Neural crest cell (in vitro differentiated cells): ENCODE measurements around the gene PLXND1. TPM values are rescaled to one million over a fixed set of nuclear protein-coding genes. Genes with fewer than 3 reads are reported as not detected.
A peak's percentile ranks its signal among the peaks of the same experiment; 100 is the strongest.

Experiments
- DNase-seq: peaks from one replicate; pipeline ENCODE4 v3.0.0; 2021; ENCODE audit warnings: low read depth, mixed read lengths, low spot score
- H3K27ac Mint-ChIP-seq: one replicate; pipeline ENCODE4 v1.8.0; 2021; ENCODE audit warnings: mild to moderate bottlenecking, mixed read lengths; ENCODE audit not compliant: unreplicated experiment
- H3K27me3 Mint-ChIP-seq: 2 replicates; pipeline ENCODE4 v1.8.0; 2021; ENCODE audit warnings: low read depth, mild to moderate bottlenecking, mixed read lengths
- H3K36me3 Mint-ChIP-seq: 2 replicates; pipeline ENCODE4 v1.8.0; 2021; ENCODE audit warnings: low read depth, mild to moderate bottlenecking, mixed read lengths
- H3K4me1 Mint-ChIP-seq: 2 replicates; pipeline ENCODE4 v1.8.0; 2021; ENCODE audit warnings: mixed read lengths
- H3K4me3 Mint-ChIP-seq: one replicate; pipeline ENCODE4 v1.8.0; 2021; ENCODE audit warnings: mild to moderate bottlenecking, mixed read lengths
- H3K9me3 Mint-ChIP-seq: 2 replicates; pipeline ENCODE4 v1.8.0; 2021; ENCODE audit warnings: mixed read lengths
- CTCF ChIP-seq: fragments of 200-600 bp; sonication (generic); conservative IDR thresholded peaks from 2 replicates; pipeline ENCODE4 v1.5.0; 2021; ENCODE audit warnings: antibody characterized with exemption, mild to moderate bottlenecking
- total RNA-seq: library from RNA; stranded (reverse); gene quantifications from 2 replicates; pipeline ENCODE4 v1.2.1, GENCODE V29; 2021

Gene PLXND1
- total RNA-seq, 1 donor from 2014 or later = 39.4 TPM

- Mint-ChIP-seq H3K36me3 (no peaks in the 10 kb centered on the region), H3K9me3 (no peaks in the 10 kb centered on the region), H3K4me3 (no peak overlapping the region), H3K4me1 (peaks cover 38% of the 10 kb centered on the region), H3K27ac (no peak overlapping the region), H3K27me3 (no peaks in the 10 kb centered on the region)
- TF ChIP-seq CTCF = no peak
- DNase-seq = no peak
Measured at GRCh38 chr3:129555153-129555550, 51.3 kb downstream of the PLXND1 start.

- no peak for DNase-seq
- Mint-ChIP-seq H3K27ac (no peak overlapping the region), H3K4me1 (peaks cover 38% of the 10 kb centered on the region)
Measured at GRCh38 chr3:129554356-129555152, 51.9 kb downstream of the PLXND1 start.

GRCh38 chr3:129553719-129554118 lies 52.8 kb downstream of the PLXND1 start:
- no peak for DNase-seq
- no peaks in the 10 kb centered on the region for H3K9me3 Mint-ChIP-seq
- TF ChIP-seq CTCF = no peak
- H3K27me3 Mint-ChIP-seq = no peaks in the 10 kb centered on the region
- no peak overlapping the region for H3K27ac Mint-ChIP-seq
- H3K36me3 Mint-ChIP-seq = no peaks in the 10 kb centered on the region
- no peak overlapping the region for H3K4me3 Mint-ChIP-seq
- peaks cover 38% of the 10 kb centered on the region for H3K4me1 Mint-ChIP-seq

More at GRCh38 chr3:129554356-129555152, 51.9 kb downstream of the PLXND1 start:
- Mint-ChIP-seq H3K4me3 (no peak overlapping the region), H3K27me3 (no peaks in the 10 kb centered on the region), H3K36me3 (no peaks in the 10 kb centered on the region), H3K9me3 (no peaks in the 10 kb centered on the region)
- TF ChIP-seq CTCF = no peak

- no peak for TF ChIP-seq CTCF
- no peak overlapping the region for H3K27ac Mint-ChIP-seq
- H3K9me3 Mint-ChIP-seq = no peaks in the 10 kb centered on the region
- DNase-seq = no peak
- H3K4me1 Mint-ChIP-seq = peaks cover 32% of the 10 kb centered on the region
- no peaks in the 10 kb centered on the region for H3K27me3 Mint-ChIP-seq
- no peaks in the 10 kb centered on the region for H3K36me3 Mint-ChIP-seq
- no peak overlapping the region for H3K4me3 Mint-ChIP-seq
Measured at GRCh38 chr3:129553171-129553570, 53.3 kb downstream of the PLXND1 start.

GRCh38 chr3:129552287-129553050 lies 54.0 kb downstream of the PLXND1 start:
- TF ChIP-seq CTCF = no peak
- no peak overlapping the region for H3K4me3 Mint-ChIP-seq
- peak overlapping the region; percentile 7 for H3K27ac Mint-ChIP-seq
- H3K9me3 Mint-ChIP-seq = no peaks in the 10 kb centered on the region
- no peak for DNase-seq
- no peaks in the 10 kb centered on the region for H3K27me3 Mint-ChIP-seq
- peaks cover 25% of the 10 kb centered on the region for H3K4me1 Mint-ChIP-seq
- H3K36me3 Mint-ChIP-seq = no peaks in the 10 kb centered on the region
